IMR-90 (cell line): ENCODE measurements around the gene CHRNA7. TPM values are rescaled to one million over a fixed set of nuclear protein-coding genes. Genes with fewer than 3 reads are reported as not detected.

Source experiments
- ATAC-seq: fragments of 200-7000 bp; cut with Tn5 transposase; 2 replicates; pipeline ENCODE4 v1.9.1; 2020; ENCODE audit warnings: low read depth, mild to moderate bottlenecking, moderate library complexity
- BruUV-seq: library from RNA; stranded (reverse); fragments of 400-500 nt; replicated peaks from 2 replicates; lab custom pipeline; 2021; lab: Mats Ljungman, UMichigan
- CTCF ChIA-PET: fragments of 300-600 bp; formaldehyde crosslinking; extraction: SDS; loops from one replicate; lab custom pipeline; 2021; ENCODE audit warnings: antibody characterized with exemption; lab: Yijun Ruan, JAX
- POLR2A ChIA-PET: fragments of 300-600 bp; sonication (Branson Sonifier 250); formaldehyde crosslinking; loops from one replicate; lab custom pipeline; 2022; ENCODE audit warnings: antibody characterized with exemption; ENCODE audit not compliant: unreplicated experiment; lab: Charles Lee
- DNase-seq: peaks from one replicate; pipeline ENCODE4 v3.0.0; 2013
- H2AFZ ChIP-seq: replicated peaks from 2 replicates; pipeline ENCODE3; 2013; ENCODE audit warnings: low read length, mild to moderate bottlenecking; ENCODE audit not compliant: poor library complexity
- H2AK5ac ChIP-seq: 2 replicates; pipeline ENCODE4 v1.6.1; 2013; ENCODE audit warnings: low read depth, low read length, inconsistent platforms
- H2AK9ac ChIP-seq: replicated peaks from 2 replicates; pipeline ENCODE3; 2013; ENCODE audit warnings: mild to moderate bottlenecking, low read depth, low read length, moderate library complexity; ENCODE audit not compliant: poor library complexity
- H2BK120ac ChIP-seq: 2 replicates; pipeline ENCODE4 v1.6.1; 2013; ENCODE audit warnings: low read depth, low read length, inconsistent platforms
- H2BK15ac ChIP-seq: 3 replicates; pipeline ENCODE4 v1.6.1; 2013; ENCODE audit warnings: low read depth, low read length, inconsistent platforms
- H2BK20ac ChIP-seq: 2 replicates; pipeline ENCODE4 v1.6.1; 2013; ENCODE audit warnings: low read depth, mild to moderate bottlenecking, inconsistent platforms, low read length, moderate library complexity
- H2BK5ac ChIP-seq: 2 replicates; pipeline ENCODE4 v1.6.1; 2013; ENCODE audit warnings: mild to moderate bottlenecking, low read depth, low read length, inconsistent platforms; ENCODE audit not compliant: poor library complexity, severe bottlenecking
- H3K14ac ChIP-seq: replicated peaks from 2 replicates; pipeline ENCODE4 v1.6.1; 2013; ENCODE audit warnings: low read depth, low read length, inconsistent platforms
- H3K18ac ChIP-seq: 2 replicates; pipeline ENCODE4 v1.6.1; 2013; ENCODE audit warnings: low read depth, low read length, control low read depth
- H3K23ac ChIP-seq: 2 replicates; pipeline ENCODE4 v1.6.1; 2013; ENCODE audit warnings: low read depth, low read length, inconsistent platforms
- H3K27ac ChIP-seq: 2 replicates; pipeline ENCODE4 v1.5.1; 2013; ENCODE audit warnings: mild to moderate bottlenecking, control low read depth, low read length; ENCODE audit not compliant: insufficient read depth
- H3K27me3 ChIP-seq: 2 replicates; pipeline ENCODE4 v1.6.1; 2013; ENCODE audit warnings: low read length; ENCODE audit not compliant: control insufficient read depth, insufficient read depth
- H3K36me3 ChIP-seq: 2 replicates; pipeline ENCODE4 v1.6.1; 2013; ENCODE audit warnings: low read length, mixed read lengths; ENCODE audit not compliant: control insufficient read depth, insufficient read depth
- H3K4ac ChIP-seq: 2 replicates; pipeline ENCODE4 v1.6.1; 2013; ENCODE audit warnings: low read depth, low read length, inconsistent platforms
- H3K4me1 ChIP-seq: 2 replicates; pipeline ENCODE4 v1.6.1; 2013; ENCODE audit warnings: low read length, mixed read lengths; ENCODE audit not compliant: control insufficient read depth, insufficient read depth
- H3K4me2 ChIP-seq: 2 replicates; pipeline ENCODE4 v1.6.1; 2013; ENCODE audit warnings: low read depth, mild to moderate bottlenecking, control low read depth, low read length, moderate library complexity
- H3K4me3 ChIP-seq: 2 replicates; pipeline ENCODE4 v1.5.1; 2013; ENCODE audit warnings: low read depth, mild to moderate bottlenecking, control low read depth, low read length, moderate library complexity; ENCODE audit not compliant: insufficient read depth
- H3K56ac ChIP-seq: 2 replicates; pipeline ENCODE4 v1.6.1; 2013; ENCODE audit warnings: low read length, inconsistent platforms; ENCODE audit not compliant: insufficient read depth; ENCODE audit errors: extremely low read depth
- H3K79me1 ChIP-seq, 2 experiments: 2 replicates each; pipeline ENCODE4 v1.6.1; 2013; ENCODE audit warnings: low read length in 2 of 2, inconsistent platforms in 1 of 2, low read depth in 1 of 2
- H3K9ac ChIP-seq: 2 replicates; pipeline ENCODE4 v1.6.1; 2013; ENCODE audit warnings: low read depth, low read length, control low read depth
- H3K9me1 ChIP-seq: 2 replicates; pipeline ENCODE4 v1.6.1; 2013; ENCODE audit warnings: low read length, inconsistent platforms; ENCODE audit not compliant: insufficient read depth
- H3K9me3 ChIP-seq: 2 replicates; pipeline ENCODE4 v1.6.1; 2013; ENCODE audit warnings: low read length; ENCODE audit not compliant: control insufficient read depth, insufficient read depth
- H4K20me1 ChIP-seq: 2 replicates; pipeline ENCODE4 v1.6.1; 2013; ENCODE audit warnings: low read length, inconsistent platforms; ENCODE audit not compliant: insufficient read depth
- H4K5ac ChIP-seq: 2 replicates; pipeline ENCODE4 v1.6.1; 2013; ENCODE audit warnings: mild to moderate bottlenecking, low read depth, low read length, control low read depth
- H4K8ac ChIP-seq, 2 experiments: 2 replicates each; pipeline ENCODE4 v1.6.1; 2013; ENCODE audit warnings: low read depth in 2 of 2, low read length in 2 of 2, control low read depth in 1 of 2, inconsistent platforms in 1 of 2
- H4K91ac ChIP-seq: 2 replicates; pipeline ENCODE4 v1.6.1; 2013; ENCODE audit warnings: low read depth, low read length, inconsistent platforms; ENCODE audit not compliant: insufficient read depth
- CEBPB ChIP-seq: IDR thresholded peaks from 2 replicates; pipeline ENCODE4 v1.6.1; 2012; ENCODE audit warnings: low read depth, low read length, improper control_type of control experiment
- WGBS, 2 experiments: methylation state at CpG; one replicate each; pipeline versions ENCODE4 v1.1.5 to v1.1.7; 2013; ENCODE audit warnings: missing lambda C conversion rate in 2 of 2; ENCODE audit not compliant: insufficient read length in 1 of 2; ENCODE audit errors: extremely low coverage in 2 of 2; 5-methylcytosine and 5-hydroxymethylcytosine counted together
- dilution Hi-C: fragments of 300-500 bp; cut with HindIII; formaldehyde crosslinking; loops from one replicate; pipeline ENCODE4 v1.14.3; 2018; ENCODE audit warnings: low sequenced_read_pairs; ENCODE audit not compliant: unreplicated experiment
- in situ Hi-C: fragments of 300-500 bp; cut with MboI; formaldehyde crosslinking; loops from 3 replicates; pipeline ENCODE4 v1.14.3; 2019; ENCODE audit warnings: low sequenced_read_pairs, inconsistent platforms, mixed read lengths
- intact Hi-C: fragments of 100-400 bp; cut with micrococcal nuclease; formaldehyde crosslinking; loops from 2 replicates; pipeline ENCODE4 v1.10.0; 2022
- polyA plus RNA-seq, 3 experiments: library from polyadenylated mRNA; depleted of rRNA; stranded (reverse); fragments of >200 nt; gene quantifications; 2 replicates each; pipeline ENCODE4 v1.2.3, GENCODE V29; 2012; ENCODE audit warnings: low replicate concordance in 1 of 3
- total RNA-seq: library from RNA; depleted of rRNA; stranded (reverse); fragments of >200 nt; gene quantifications from 2 replicates; pipeline ENCODE4 v1.2.3, GENCODE V29; 2012

The CHRNA7 gene
- total and polyA plus RNA-seq, 2 of the 4 experiments (the other 2 are of a cell fraction) = 0.10 TPM; not detected in 1

- H2BK5ac ChIP-seq = no peak overlapping the region
- H3K23ac ChIP-seq = no peak overlapping the region
- no peaks in the 10 kb centered on the region for H3K4me1 ChIP-seq
- no peak overlapping the region for H4K8ac ChIP-seq
- no peak overlapping the region for H3K27ac ChIP-seq
- no peak overlapping the region for H3K14ac ChIP-seq
- peaks cover 29% of the 10 kb centered on the region for H3K27me3 ChIP-seq
- no peak overlapping the region for H2BK120ac ChIP-seq
- no peak overlapping the region for H3K4ac ChIP-seq
- no peaks in the 10 kb centered on the region for H4K20me1 ChIP-seq
- H2AK9ac ChIP-seq = no peak overlapping the region
- no peak overlapping the region for H3K4me2 ChIP-seq
- no peaks in the 10 kb centered on the region for H3K36me3 ChIP-seq
- no peak for DNase-seq
- no peak overlapping the region for H3K4me3 ChIP-seq
- no peaks in the 10 kb centered on the region for H3K9me1 ChIP-seq
- H3K9me3 ChIP-seq = no peaks in the 10 kb centered on the region
- no peak for ATAC-seq
- H2BK20ac ChIP-seq = no peak overlapping the region
- dilution Hi-C loops = no loop called here
- H2BK15ac ChIP-seq = no peak overlapping the region
- TF ChIP-seq CEBPB = no peak
- H4K5ac ChIP-seq = no peak overlapping the region
- no peak overlapping the region for H3K9ac ChIP-seq
- no peak overlapping the region for H2AK5ac ChIP-seq
- no peak overlapping the region for H2AFZ ChIP-seq
- no peak overlapping the region for H3K56ac ChIP-seq
- ChIA-PET POLR2A (no interaction called here), CTCF (no interaction called here)
- WGBS, 2 experiments = 0% methylated on average over 2 of the region's 5 CpGs; no CpG with 5 or more reads in 1 of the 2 experiments
- no peak overlapping the region for H3K18ac ChIP-seq
- intact Hi-C loops = no loop called here
- no TSS peak for BruUV-seq
- H4K91ac ChIP-seq = no peak overlapping the region
- H3K79me1 ChIP-seq = no peaks in the 10 kb centered on the region
- in situ Hi-C loops = no loop called here
These were observed 1.4 kb upstream of the CHRNA7 start for GRCh38 chr15:32028921-32029320.
